ENCODE results near the gene KLC4.

DNA sequence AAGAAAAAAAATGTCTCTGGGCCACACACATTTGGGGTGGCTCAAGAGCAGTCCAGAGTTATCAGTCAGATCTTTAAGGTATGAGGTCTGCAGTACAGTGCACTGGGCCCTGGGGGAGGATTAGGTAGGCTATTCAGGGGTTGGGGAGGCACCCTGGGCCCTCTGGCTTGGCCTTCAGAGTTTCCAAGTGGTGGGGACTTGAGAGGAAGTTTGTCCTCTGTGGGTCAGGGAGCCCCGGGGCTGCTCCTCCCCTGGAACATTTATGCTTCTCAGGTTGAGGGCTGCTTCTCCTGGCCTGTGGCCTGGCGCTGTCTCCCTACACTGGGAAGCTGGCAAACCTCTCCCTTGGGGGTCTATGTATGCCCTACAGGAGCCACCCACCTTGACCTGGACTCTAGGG lies 62.7 kb downstream of the KLC4 start:
- TF ChIP-seq CTCF (IDR thresholded peaks at IDR 0.05) = no peak
- no peak for TF ChIP-seq ZFX (IDR thresholded peaks at IDR 0.05; ENCODE audit: borderline replicate concordance)

All from 22Rv1 (cell line).